ENCODE data around the gene ENTREP1.
"Not testable (repeated sequence)": the region's sequence is repeated elsewhere in the genome, so short reads cannot be mapped to it uniquely, and the experiment has no call there.

DNA sequence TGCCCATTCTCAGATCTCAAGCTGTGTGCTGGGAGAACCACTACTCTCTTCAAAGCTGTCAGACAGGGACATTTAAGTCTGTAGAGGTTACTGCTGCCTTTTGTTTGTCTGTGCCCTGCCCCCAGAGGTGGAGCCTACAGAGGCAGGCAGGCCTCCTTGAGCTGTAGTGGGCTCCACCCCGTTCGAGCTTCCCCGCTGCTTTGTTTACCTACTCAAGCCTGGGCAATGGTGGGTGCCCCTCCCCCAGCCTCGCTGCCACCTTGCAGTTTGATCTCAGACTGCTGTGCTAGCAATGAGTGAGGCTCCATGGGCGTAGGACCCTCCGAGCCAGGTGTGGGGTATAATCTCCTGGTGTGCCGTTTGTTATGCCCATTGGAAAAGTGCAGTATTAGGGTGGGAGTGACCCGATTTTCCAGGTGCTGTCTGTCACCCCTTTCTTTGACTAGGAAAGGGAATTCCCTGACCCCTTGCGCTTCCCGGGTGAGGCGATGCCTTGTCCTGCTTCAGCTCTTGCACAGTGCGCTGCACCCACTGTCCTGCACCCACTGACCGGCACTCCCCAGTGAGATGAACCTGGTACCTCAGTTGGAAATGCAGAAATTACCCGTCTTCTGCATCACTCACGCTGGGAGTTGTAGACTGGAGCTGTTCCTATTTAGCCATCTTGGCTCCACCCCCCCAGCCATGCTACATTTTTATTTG, 115.4 kb downstream of the ENTREP1 start:
- TF ChIP-seq TCF4 (CRISPR knock-in tag; IDR thresholded peaks at IDR 0.05; ENCODE audit: borderline replicate concordance); ZNF70 (CRISPR knock-in tag; IDR thresholded peaks at IDR 0.05); TSHZ2 (CRISPR knock-in tag; IDR thresholded peaks at IDR 0.05); POU6F1 (CRISPR knock-in tag; IDR thresholded peaks at IDR 0.05; ENCODE audit: borderline replicate concordance, low read depth); ARNTL (CRISPR knock-in tag; IDR thresholded peaks at IDR 0.05; ENCODE audit: borderline replicate concordance, low read depth); ESRRG (CRISPR knock-in tag; IDR thresholded peaks at IDR 0.05); ZFP3 (CRISPR knock-in tag; IDR thresholded peaks at IDR 0.05); CSDC2 (CRISPR knock-in tag; IDR thresholded peaks at IDR 0.05); PPARA (CRISPR knock-in tag; IDR thresholded peaks at IDR 0.05; ENCODE audit: borderline replicate concordance); ISL1 (CRISPR knock-in tag; IDR thresholded peaks at IDR 0.05): not testable (repeated sequence)
- TF ChIP-seq, protein P1, sequence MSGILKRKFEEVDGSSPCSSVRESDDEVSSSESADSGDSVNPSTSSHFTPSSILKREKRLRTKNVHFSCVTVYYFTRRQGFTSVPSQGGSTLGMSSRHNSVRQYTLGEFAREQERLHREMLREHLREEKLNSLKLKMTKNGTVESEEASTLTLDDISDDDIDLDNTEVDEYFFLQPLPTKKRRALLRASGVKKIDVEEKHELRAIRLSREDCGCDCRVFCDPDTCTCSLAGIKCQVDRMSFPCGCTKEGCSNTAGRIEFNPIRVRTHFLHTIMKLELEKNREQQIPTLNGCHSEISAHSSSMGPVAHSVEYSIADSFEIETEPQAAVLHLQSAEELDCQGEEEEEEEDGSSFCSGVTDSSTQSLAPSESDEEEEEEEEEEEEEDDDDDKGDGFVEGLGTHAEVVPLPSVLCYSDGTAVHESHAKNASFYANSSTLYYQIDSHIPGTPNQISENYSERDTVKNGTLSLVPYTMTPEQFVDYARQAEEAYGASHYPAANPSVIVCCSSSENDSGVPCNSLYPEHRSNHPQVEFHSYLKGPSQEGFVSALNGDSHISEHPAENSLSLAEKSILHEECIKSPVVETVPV (CRISPR knock-in tag; IDR thresholded peaks at IDR 0.05) = not testable (repeated sequence)
- TF ChIP-seq, protein P2, sequence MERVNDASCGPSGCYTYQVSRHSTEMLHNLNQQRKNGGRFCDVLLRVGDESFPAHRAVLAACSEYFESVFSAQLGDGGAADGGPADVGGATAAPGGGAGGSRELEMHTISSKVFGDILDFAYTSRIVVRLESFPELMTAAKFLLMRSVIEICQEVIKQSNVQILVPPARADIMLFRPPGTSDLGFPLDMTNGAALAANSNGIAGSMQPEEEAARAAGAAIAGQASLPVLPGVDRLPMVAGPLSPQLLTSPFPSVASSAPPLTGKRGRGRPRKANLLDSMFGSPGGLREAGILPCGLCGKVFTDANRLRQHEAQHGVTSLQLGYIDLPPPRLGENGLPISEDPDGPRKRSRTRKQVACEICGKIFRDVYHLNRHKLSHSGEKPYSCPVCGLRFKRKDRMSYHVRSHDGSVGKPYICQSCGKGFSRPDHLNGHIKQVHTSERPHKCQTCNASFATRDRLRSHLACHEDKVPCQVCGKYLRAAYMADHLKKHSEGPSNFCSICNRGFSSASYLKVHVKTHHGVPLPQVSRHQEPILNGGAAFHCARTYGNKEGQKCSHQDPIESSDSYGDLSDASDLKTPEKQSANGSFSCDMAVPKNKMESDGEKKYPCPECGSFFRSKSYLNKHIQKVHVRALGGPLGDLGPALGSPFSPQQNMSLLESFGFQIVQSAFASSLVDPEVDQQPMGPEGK (CRISPR knock-in tag; IDR thresholded peaks at IDR 0.05; ENCODE audit: borderline replicate concordance) = not testable (repeated sequence)
